Activated CD4-positive, alpha-beta T cell treated with anti-CD3 and anti-CD28 coated beads for 36 hours (primary cell): ENCODE measurements around the gene SMARCB1. TPM values are rescaled to one million over a fixed set of nuclear protein-coding genes. Genes with fewer than 3 reads are reported as not detected.
A peak's percentile ranks its signal among the peaks of the same experiment; 100 is the strongest.

Source experiments
- ATAC-seq: fragments of 200-7000 bp; cut with Tn5 transposase; one replicate; pipeline ENCODE4 v1.10.0; 2021; ENCODE audit warnings: mild to moderate bottlenecking, moderate library complexity
- CTCF ChIA-PET: fragments of 350-600 bp; sonication (Branson Sonifier 250); formaldehyde crosslinking; loops from one replicate; lab custom pipeline; 2021; ENCODE audit warnings: antibody characterized with exemption; lab: Charles Lee
- POLR2A ChIA-PET: fragments of 350-600 bp; sonication (Branson Sonifier 250); formaldehyde crosslinking; loops from one replicate; lab custom pipeline; 2021; ENCODE audit warnings: antibody characterized with exemption, inconsistent platforms; lab: Charles Lee
- DNase-seq: peaks from one replicate; pipeline ENCODE4 v3.0.0-alpha.2; 2020
- H3K27ac Mint-ChIP-seq: one replicate; pipeline ENCODE4 v1.8.0; 2021; ENCODE audit warnings: mixed read lengths
- H3K27me3 Mint-ChIP-seq: one replicate; pipeline ENCODE4 v1.8.0; 2021; ENCODE audit warnings: mixed read lengths
- H3K36me3 Mint-ChIP-seq: one replicate; pipeline ENCODE4 v1.8.0; 2021; ENCODE audit warnings: low read depth, mixed read lengths
- H3K4me1 Mint-ChIP-seq: one replicate; pipeline ENCODE4 v1.8.0; 2021; ENCODE audit warnings: mixed read lengths
- H3K4me3 Mint-ChIP-seq: one replicate; pipeline ENCODE4 v1.8.0; 2021; ENCODE audit warnings: mild to moderate bottlenecking, moderate library complexity, mixed read lengths
- H3K9me3 Mint-ChIP-seq: one replicate; pipeline ENCODE4 v1.8.0; 2021; ENCODE audit warnings: low read depth, mixed read lengths
- intact Hi-C, 2 experiments: fragments of 100-400 bp; cut with DNase I in 1 of 2; cut with micrococcal nuclease in 1 of 2; formaldehyde crosslinking; loops; one replicate each; pipeline versions ENCODE4 v1.14.2 to v1.15.1; 2022 to 2024; cut with DNase I, micrococcal nuclease
- total RNA-seq, 2 experiments: library from RNA; stranded (reverse); gene quantifications; one replicate each; pipeline ENCODE4 v1.2.3, GENCODE V29; 2021

The SMARCB1 gene
- total RNA-seq, 2 experiments from 2014 or later = 78.2 to 95.2 TPM

DNA sequence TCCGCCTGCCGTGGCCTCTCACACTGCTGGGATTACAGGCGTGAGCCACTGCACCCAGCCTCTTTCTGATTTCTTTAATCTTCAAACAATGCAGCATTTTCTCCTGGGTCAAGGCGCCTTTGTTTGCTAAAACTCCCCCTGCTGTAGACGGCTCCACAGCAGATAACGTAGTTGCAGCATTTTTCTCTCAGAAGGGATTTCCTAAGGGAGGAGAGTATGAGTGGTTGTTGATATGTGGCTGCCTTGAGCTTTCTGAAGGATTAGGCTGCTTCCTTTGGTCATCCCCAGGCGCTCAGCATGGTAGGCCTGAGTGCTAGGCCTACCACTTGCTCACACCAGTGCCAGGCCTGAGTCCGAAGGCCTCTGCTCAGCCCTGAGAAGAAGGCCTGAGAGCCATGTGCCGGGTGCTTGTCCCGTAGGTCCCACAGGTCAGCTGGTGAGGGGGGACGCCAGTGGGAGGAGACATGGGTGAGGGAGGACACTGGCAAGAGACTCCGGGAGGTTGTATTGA lies 18.1 kb downstream of the SMARCB1 start:
- H3K36me3 Mint-ChIP-seq = peaks cover 46% of the 10 kb centered on the region
- no peak overlapping the region for H3K27ac Mint-ChIP-seq
- intact Hi-C loops = no loop called here

DNA sequence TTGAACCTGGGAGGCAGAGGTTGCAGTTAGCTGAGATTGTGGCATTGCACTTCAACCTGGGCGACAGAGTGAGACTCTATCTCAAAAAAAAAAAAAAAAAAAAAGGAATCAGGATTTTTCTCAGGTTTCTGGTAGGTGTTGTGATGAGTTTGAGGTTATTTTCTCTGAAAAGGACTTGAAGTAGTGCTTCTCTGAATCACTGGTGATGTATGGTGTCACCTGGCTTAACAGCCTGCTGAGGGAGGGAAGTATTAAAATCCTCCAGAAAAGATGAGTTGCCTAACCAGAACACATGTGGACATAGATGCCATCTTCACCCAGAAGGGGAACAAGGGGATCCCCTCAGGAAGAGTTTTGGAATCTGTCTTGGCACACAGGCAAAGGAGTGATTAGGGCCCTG lies 20.1 kb downstream of the SMARCB1 start:
- DNase-seq (no peak), ATAC-seq (no peak)
- H3K4me1 Mint-ChIP-seq = no peaks in the 10 kb centered on the region
- no peaks in the 10 kb centered on the region for H3K9me3 Mint-ChIP-seq
- H3K27ac Mint-ChIP-seq = no peak overlapping the region
- H3K27me3 Mint-ChIP-seq = no peaks in the 10 kb centered on the region
- intact Hi-C loops = no loop called here
- CTCF ChIA-PET = no interaction called here
- H3K36me3 Mint-ChIP-seq = peaks cover 40% of the 10 kb centered on the region
- H3K4me3 Mint-ChIP-seq = no peak overlapping the region
- POLR2A ChIA-PET = no interaction called here

More for the DNA sequence above, 18.1 kb downstream of the SMARCB1 start:
- CTCF ChIA-PET = no interaction called here
- POLR2A ChIA-PET = no interaction called here
- ATAC-seq = no peak
- H3K27me3 Mint-ChIP-seq = no peaks in the 10 kb centered on the region
- no peaks in the 10 kb centered on the region for H3K9me3 Mint-ChIP-seq
- H3K4me3 Mint-ChIP-seq = no peak overlapping the region
- no peak for DNase-seq
- no peaks in the 10 kb centered on the region for H3K4me1 Mint-ChIP-seq

DNA sequence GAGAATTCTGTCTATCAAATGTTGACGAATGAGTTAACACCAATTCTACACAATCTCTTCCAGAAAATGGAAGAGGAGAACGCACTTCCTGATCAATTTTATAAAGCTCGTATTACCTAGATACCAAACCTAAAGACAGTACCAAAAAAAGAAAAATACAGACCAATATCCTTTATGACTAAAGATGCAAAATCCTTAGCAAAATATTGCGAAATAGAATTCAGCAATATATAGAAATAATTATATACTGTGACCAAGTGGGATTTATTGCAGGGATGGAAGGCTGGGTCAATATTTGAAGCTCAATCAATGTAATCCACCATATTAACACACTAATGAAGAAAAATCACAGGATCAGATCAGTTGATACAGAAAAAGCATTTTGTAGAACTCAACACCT lies 25.6 kb downstream of the SMARCB1 start:
- H3K36me3 Mint-ChIP-seq = peaks cover 28% of the 10 kb centered on the region
- CTCF ChIA-PET = interaction anchor here (1.0 to 1.3 kb wide), 2 partner anchors 11 to 37 kb away, joined by 3 read pairs; no protein-coding TSS in a partner anchor
- no peak for ATAC-seq
- POLR2A ChIA-PET = no interaction called here
- H3K4me1 Mint-ChIP-seq = no peaks in the 10 kb centered on the region
- H3K4me3 Mint-ChIP-seq = no peak overlapping the region
- no peak overlapping the region for H3K27ac Mint-ChIP-seq
- no peaks in the 10 kb centered on the region for H3K27me3 Mint-ChIP-seq
- H3K9me3 Mint-ChIP-seq = no peaks in the 10 kb centered on the region
- intact Hi-C loops = no loop called here
- no peak for DNase-seq

DNA sequence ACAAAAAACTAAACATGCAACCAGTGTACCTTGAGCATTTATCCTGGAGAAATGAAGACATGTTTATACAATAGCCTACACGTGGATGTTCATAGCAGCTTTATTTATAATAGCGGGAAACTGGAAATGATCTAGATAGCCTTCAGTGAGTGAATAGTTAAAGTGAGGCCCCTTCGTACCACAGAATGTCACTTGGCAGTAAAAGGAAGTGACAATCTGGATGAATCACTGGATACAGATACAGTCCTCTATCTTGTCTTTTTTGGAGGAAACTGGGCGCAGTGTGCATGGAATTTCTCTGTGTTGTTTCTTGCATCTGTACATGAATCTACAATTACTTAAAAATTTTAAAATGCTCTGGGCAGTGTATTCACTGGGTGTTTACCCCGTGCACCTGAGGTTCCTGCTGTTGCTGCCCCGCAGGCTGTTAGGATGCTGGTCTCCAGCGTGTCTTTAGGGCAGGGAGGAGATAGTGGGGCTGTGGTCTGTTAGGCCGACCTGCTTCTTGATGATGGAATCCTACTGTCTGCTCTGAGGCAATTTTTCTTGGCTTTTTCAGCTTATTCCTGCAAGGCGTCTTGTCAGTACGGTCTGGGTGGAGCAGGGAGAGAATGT lies 28.9 kb downstream of the SMARCB1 start:
- CTCF ChIA-PET = no interaction called here
- POLR2A ChIA-PET = interaction anchor here (0.6 kb wide), 1 partner anchor 13 kb away, joined by 3 read pairs; no protein-coding TSS in a partner anchor
- H3K27me3 Mint-ChIP-seq = no peaks in the 10 kb centered on the region

DNA sequence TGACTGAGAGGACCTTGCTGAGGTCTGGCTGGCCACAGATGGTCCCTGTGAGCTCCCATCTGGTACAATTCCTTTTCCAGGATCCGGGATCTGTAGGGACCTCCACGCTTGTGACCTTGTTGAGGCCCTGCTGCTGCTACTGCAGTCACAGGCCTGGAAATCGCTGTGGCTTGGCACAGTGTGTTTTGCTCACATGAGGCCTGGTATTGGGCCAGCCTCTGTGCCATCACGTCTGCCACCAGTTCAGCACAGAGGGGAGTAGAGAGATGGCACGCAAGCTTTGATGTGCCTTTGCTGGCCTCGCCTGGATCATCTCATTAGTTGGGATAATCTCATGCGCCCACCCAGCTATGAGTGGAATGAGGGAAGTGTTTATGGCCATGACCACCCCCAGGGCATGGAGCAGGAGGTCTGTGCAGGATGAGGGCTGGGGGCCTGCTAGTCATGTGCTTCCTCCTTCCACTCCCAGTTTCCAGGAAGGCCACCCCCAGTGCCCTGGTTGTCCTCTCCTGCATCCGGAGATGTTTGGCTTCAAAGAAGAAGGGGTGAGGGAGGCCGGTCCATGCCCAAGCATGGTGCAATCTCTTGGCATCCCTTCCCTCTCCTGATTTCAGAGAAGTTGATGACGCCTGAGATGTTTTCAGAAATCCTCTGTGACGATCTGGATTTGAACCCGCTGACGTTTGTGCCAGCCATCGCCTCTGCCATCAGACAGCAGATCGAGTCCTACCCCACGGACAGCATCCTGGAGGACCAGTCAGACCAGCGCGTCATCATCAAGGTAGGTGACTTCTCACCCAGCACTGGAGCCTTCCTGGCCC lies 29.6 kb downstream of the SMARCB1 start:
- DNase-seq (no peak), ATAC-seq (no peak)
- intact Hi-C loops = no loop called here
- peaks cover 2% of the 10 kb centered on the region for H3K4me1 Mint-ChIP-seq
- no peak overlapping the region for H3K4me3 Mint-ChIP-seq
- peaks cover 36% of the 10 kb centered on the region for H3K36me3 Mint-ChIP-seq
- H3K27me3 Mint-ChIP-seq = no peaks in the 10 kb centered on the region
- ChIA-PET POLR2A (no interaction called here), CTCF (no interaction called here)
- H3K27ac Mint-ChIP-seq = no peak overlapping the region
- H3K9me3 Mint-ChIP-seq = no peaks in the 10 kb centered on the region

More for the DNA sequence above, 28.9 kb downstream of the SMARCB1 start:
- intact Hi-C loops = no loop called here
- H3K4me3 Mint-ChIP-seq = no peak overlapping the region
- peaks cover 2% of the 10 kb centered on the region for H3K4me1 Mint-ChIP-seq
- no peaks in the 10 kb centered on the region for H3K9me3 Mint-ChIP-seq
- peaks cover 38% of the 10 kb centered on the region for H3K36me3 Mint-ChIP-seq
- no peak overlapping the region for H3K27ac Mint-ChIP-seq
- DNase-seq (no peak), ATAC-seq (no peak)

DNA sequence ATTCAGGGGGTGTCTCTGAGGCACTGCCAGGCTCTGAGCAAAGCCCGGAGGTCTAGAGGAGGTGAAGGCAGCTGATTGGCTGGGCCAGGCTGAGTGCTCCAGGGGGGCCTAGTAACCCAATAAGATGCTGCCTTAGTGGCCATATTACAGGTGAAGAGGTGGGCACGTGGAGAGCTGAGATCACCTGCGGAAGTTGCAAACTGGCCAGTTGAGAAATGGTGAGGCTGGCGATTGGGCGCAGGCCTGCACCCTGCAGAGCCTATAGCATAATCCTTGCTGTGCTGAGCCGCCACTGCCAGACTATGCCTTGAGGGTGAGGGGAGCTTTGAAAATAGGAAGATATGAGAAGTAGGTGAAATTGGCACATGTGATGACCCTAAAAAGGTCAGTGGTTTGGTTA lies 30.4 kb downstream of the SMARCB1 start:
- H3K36me3 Mint-ChIP-seq = peaks cover 38% of the 10 kb centered on the region
- H3K4me1 Mint-ChIP-seq = peaks cover 2% of the 10 kb centered on the region
- H3K27ac Mint-ChIP-seq = no peak overlapping the region
- intact Hi-C loops = no loop called here
- H3K27me3 Mint-ChIP-seq = no peaks in the 10 kb centered on the region
- ATAC-seq = no peak
- DNase-seq = no peak
- CTCF ChIA-PET = no interaction called here
- no peak overlapping the region for H3K4me3 Mint-ChIP-seq
- H3K9me3 Mint-ChIP-seq = no peaks in the 10 kb centered on the region
- POLR2A ChIA-PET = no interaction called here

DNA sequence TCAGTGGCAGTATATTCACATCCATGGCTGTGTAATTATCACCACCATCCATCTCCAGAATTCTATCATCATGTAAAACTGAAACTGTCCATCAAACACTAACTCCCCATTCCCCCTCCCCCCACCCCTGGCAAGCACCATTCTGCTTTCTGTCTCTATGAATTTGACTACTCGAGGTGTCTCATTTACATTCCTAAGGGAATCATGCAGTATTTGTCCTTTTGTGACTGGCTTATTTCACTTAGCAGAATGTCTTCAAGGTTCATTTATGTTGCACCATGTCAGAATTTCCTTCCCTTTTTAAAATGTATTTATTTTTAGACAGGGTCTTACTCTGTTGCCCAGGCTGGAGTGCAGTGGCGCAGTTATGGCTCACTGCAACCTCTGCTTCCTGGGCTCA lies 31.8 kb downstream of the SMARCB1 start:
- intact Hi-C loops = no loop called here
- Mint-ChIP-seq H3K4me1 (peaks cover 2% of the 10 kb centered on the region), H3K27me3 (no peaks in the 10 kb centered on the region), H3K9me3 (no peaks in the 10 kb centered on the region), H3K36me3 (peaks cover 47% of the 10 kb centered on the region), H3K27ac (no peak overlapping the region), H3K4me3 (no peak overlapping the region)
- DNase-seq = no peak
- ChIA-PET POLR2A (no interaction called here), CTCF (no interaction called here)
- ATAC-seq = no peak

DNA sequence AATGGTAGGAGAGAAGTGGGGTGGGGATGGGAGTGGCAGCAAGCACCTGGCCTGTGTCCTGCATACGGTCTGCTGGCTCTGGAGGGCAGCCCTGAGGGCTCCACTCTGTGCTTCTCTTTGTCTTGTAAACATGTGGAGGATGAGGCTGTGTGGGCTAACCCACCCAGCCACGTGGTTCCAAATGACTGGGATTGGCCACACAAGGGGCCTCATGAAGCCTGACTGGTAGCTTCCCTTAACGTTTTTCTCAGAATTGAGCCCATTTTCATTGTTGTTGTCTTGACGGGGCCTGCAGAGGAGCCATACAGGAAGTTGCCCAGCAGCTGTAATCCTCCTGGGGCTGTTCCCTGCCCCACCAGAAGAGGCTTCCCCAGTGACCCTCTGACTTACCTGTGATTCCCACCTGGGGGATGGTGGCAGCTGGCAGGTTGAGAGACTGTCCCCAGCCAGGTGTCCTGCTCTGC lies 34.0 kb downstream of the SMARCB1 start:
- Mint-ChIP-seq H3K9me3 (no peaks in the 10 kb centered on the region), H3K4me1 (peaks cover 2% of the 10 kb centered on the region), H3K36me3 (peaks cover 56% of the 10 kb centered on the region), H3K27ac (peak overlapping the region; percentile 21), H3K27me3 (no peaks in the 10 kb centered on the region), H3K4me3 (no peak overlapping the region)
- peak; percentile 64 for ATAC-seq
- ChIA-PET POLR2A (no interaction called here), CTCF (no interaction called here)
- peak; percentile 21 for DNase-seq
- intact Hi-C loops = no loop called here

DNA sequence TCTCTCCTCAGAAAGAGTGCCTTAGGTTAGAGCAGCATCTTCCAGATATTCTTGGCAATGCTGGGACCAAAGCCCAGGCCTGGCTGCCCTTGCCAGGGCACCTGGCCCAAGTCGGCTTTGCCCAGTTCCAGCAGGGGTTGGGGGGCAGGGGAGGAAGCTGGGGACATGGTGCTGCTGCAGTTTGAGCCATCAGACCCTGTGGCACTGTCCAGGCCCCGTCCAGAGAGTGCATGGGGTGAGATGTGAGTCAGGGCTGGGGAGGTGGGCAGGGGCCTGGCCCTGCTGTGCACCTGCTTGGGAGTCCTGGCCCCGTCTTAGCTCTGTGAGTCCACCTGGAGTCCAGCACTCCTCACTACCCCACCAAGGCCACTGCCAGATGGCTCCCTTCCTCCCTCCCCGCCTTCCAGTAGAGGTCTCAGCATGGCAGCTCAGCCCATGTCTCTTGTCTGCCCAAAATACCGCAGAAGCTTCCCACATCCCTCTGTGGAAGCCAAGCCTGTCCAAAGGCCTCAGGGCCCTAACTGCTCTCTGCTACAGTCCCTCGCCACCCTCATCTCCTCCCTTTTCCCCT lies 35.4 kb downstream of the SMARCB1 start:
- no peaks in the 10 kb centered on the region for H3K9me3 Mint-ChIP-seq
- no peaks in the 10 kb centered on the region for H3K27me3 Mint-ChIP-seq
- no peak overlapping the region for H3K27ac Mint-ChIP-seq
- H3K36me3 Mint-ChIP-seq = peaks cover 49% of the 10 kb centered on the region
- ATAC-seq = no peak
- ChIA-PET CTCF (interaction anchor here (0.6 kb wide), 2 partner anchors 418 to 524 kb away, joined by 3 read pairs; no protein-coding TSS in a partner anchor), POLR2A (no interaction called here)
- intact Hi-C loops = no loop called here
- peaks cover 2% of the 10 kb centered on the region for H3K4me1 Mint-ChIP-seq
- H3K4me3 Mint-ChIP-seq = no peak overlapping the region
- no peak for DNase-seq

DNA sequence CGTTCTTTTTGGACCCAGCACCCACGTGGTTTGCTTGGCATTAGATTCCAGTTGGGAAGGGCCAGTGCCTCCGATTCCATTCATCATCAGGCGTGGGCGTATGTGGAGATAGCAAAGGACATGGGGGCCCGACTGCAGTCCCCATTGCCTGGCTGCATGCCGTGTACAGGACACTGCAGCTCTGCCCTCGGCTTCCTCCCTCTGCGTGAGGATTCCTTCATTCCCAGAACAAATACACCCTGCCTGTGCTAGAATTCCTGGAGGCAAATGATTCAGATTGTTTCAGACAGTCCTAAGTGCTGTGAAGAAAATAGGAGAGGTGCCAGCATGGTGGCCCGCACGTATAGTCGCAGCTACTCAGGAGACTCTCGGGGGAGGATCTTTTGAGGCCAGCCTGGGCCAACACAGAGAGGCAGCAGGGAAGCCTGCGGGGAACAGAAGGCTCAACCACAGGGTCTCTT lies 36.6 kb downstream of the SMARCB1 start:
- ATAC-seq (no peak), DNase-seq (no peak)
- Mint-ChIP-seq H3K4me1 (peaks cover 2% of the 10 kb centered on the region), H3K27me3 (no peaks in the 10 kb centered on the region), H3K27ac (no peak overlapping the region), H3K4me3 (no peak overlapping the region), H3K36me3 (peaks cover 46% of the 10 kb centered on the region), H3K9me3 (no peaks in the 10 kb centered on the region)
- intact Hi-C loops = no loop called here
- ChIA-PET POLR2A (no interaction called here), CTCF (interaction anchor here (0.6 kb wide), 1 partner anchor 1048 kb away, joined by 3 read pairs; no protein-coding TSS in a partner anchor)

DNA sequence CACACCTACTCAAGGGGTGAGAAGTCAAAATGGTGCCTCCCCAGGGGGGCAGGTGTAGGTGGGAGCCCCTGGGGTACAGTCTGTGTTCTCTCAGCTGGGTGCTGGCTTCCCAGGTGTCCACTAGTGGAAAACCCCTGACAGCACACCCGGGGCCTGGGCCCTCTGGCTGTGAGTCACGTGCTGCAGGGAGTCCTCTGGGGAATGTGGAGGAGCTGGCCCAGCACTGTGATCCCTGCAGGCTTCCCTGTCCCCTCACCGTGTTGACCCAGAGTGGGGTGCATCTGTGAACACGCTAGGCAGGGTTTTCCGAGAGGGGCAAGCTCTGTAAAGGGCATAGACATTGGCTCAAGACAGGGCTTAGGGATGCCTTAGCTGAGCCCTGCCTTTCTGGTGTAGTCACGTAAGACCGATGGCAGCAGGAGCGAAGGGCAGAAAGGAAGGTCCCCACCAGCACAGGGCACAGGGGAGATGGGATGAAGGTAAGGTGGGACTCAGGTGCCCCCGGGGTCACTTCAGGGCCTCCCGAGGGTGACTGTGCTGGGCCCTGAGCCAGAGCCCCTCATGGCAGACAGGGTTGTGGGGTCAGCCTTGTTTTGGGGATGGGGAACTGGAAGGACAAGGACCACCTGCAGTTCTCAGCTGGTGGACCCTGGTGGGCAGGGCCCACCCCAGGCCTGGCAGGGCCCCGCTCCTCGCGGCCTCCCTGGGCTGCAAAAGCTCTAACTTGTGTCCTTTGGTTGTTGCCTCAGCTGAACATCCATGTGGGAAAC lies 37.9 kb downstream of the SMARCB1 start:
- Mint-ChIP-seq H3K4me3 (no peak overlapping the region), H3K27ac (no peak overlapping the region), H3K36me3 (peaks cover 40% of the 10 kb centered on the region), H3K4me1 (peaks cover 2% of the 10 kb centered on the region), H3K27me3 (no peaks in the 10 kb centered on the region), H3K9me3 (no peaks in the 10 kb centered on the region)
- CTCF ChIA-PET = interaction anchor here (0.5 to 0.6 kb wide), 2 partner anchors 13 to 86 kb away, joined by 3 read pairs; no protein-coding TSS in a partner anchor
- DNase-seq = no peak
- intact Hi-C loops = no loop called here
- POLR2A ChIA-PET = no interaction called here
- ATAC-seq = no peak
